ENCODE results near the gene RALGDS. TPM values are rescaled to one million over a fixed set of nuclear protein-coding genes. Genes with fewer than 3 reads are reported as not detected.

RALGDS gene
- total and polyA plus RNA-seq, 2 of the 4 experiments (the other 2 are of a cell fraction), result 13.1 to 36.9 TPM

DNA sequence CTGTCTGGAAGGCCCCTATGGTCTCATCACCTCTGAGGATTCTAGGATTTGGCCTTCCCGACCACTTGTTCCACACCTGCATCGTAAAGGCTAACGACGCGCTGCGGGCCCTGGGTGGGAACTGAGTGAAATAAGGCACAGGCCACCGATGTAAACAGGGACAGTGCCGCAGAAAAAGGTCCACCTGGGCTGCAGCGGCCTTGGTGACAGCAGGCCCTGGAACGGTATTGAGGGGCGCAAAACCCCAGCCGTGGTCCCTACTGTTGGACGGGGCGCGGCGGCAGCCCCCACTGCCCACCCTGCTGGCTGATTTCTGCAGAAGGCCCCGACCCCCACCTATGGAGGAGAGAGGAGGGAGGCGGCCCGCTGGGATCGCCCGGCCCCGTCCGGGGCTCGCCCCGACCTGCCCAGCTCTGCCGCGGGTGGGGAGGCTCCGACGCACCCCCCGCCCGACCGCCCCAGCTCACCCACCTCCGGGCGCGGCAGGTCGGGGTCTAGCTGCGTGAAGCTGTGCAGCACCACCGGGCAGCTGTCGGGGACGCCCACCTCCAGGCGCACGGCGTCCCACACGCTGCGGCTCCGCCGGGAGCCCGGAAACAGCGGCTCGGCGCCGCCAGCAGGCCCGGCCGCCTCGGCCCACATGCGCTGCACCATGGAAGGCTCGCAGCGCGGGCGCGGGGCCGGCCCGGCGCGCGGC is 391 bp downstream of the RALGDS start:
- POLR2A ChIA-PET (ENCODE audit: unreplicated experiment), result no interaction called here
- H4K91ac ChIP-seq (ENCODE audit: insufficient read depth, low read depth, low read length), result peak overlapping the region; percentile 27; the same call in 1 of the 2 replicates
- peak overlapping the region; percentile 53 for H4K5ac ChIP-seq (ENCODE audit: low read depth, low read length)
- DNase-seq (no peak), ATAC-seq (ENCODE audit: low read depth) (no peak; the same call in 1 of the 2 replicates)
- in situ Hi-C loops (cut with MboI; ENCODE audit: low sequenced_read_pairs) (no loop called here), dilution Hi-C loops (cut with HindIII; ENCODE audit: low sequenced_read_pairs, unreplicated experiment) (no loop called here), intact Hi-C loops (cut with micrococcal nuclease) (no loop called here)
- H3K4me3 ChIP-seq (ENCODE audit: insufficient read depth, low read depth, low read length), result peak overlapping the region; percentile 80
- peak overlapping the region; percentile 12; the same call in 1 of the 2 replicates for H3K18ac ChIP-seq (ENCODE audit: low read depth, low read length)
- peak overlapping the region; percentile 32 for H2BK5ac ChIP-seq (ENCODE audit: low read depth, low read length, poor library complexity, severe bottlenecking)
- H3K56ac ChIP-seq (ENCODE audit: extremely low read depth, insufficient read depth, low read length), result no peak overlapping the region
- WGBS, 2 experiments (ENCODE audit: extremely low coverage in 2 of 2, insufficient read length in 1 of 2), result 2% methylated on average over 35 of the region's 66 CpGs; no CpG with 5 or more reads in 1 of the 2 experiments
- peak overlapping the region; percentile 85 for H3K23ac ChIP-seq (ENCODE audit: low read depth, low read length)
- peak overlapping the region in 1 of 2 experiments; percentile 78; a peak in 2 of 4 replicates for H4K8ac ChIP-seq (ENCODE audit: low read depth in 2 of 2, low read length in 2 of 2)
- H3K79me1 ChIP-seq (ENCODE audit: low read depth in 1 of 2, low read length in 2 of 2), result peaks cover 39 to 66% of the 10 kb centered on the region in 2 experiments
- H3K27me3 ChIP-seq (ENCODE audit: control insufficient read depth, insufficient read depth, low read length), result no peaks in the 10 kb centered on the region
- H3K4me2 ChIP-seq (ENCODE audit: low read depth, low read length), result peak overlapping the region; percentile 92
- H3K27ac ChIP-seq (ENCODE audit: insufficient read depth, low read length), result peak overlapping the region; percentile 66; the same call in 1 of the 2 replicates
- 0 out of 2 replicates have a peak overlapping the region, but pooled peaks have one; percentile 18 for H2BK120ac ChIP-seq (ENCODE audit: low read depth, low read length)
- no peak overlapping the region for H2BK20ac ChIP-seq (ENCODE audit: low read depth, low read length)
- H2AK9ac ChIP-seq (replicated peaks; ENCODE audit: low read depth, low read length, poor library complexity), result peak overlapping the region; percentile 99
- H3K9me3 ChIP-seq (ENCODE audit: control insufficient read depth, insufficient read depth, low read length), result no peaks in the 10 kb centered on the region
- peaks cover 59% of the 10 kb centered on the region for H4K20me1 ChIP-seq (ENCODE audit: insufficient read depth, low read length)
- H3K9ac ChIP-seq (ENCODE audit: low read depth, low read length), result peak overlapping the region; percentile 77
- CTCF ChIA-PET, result no interaction called here
- peak; percentile 58; the same call in 1 of the 2 replicates for TF ChIP-seq MXI1 (IDR thresholded peaks at IDR 0.05; ENCODE audit: borderline replicate concordance, low read depth, low read length)
- TF ChIP-seq RAD21 (IDR thresholded peaks at IDR 0.05; ENCODE audit: low read length), result no peak
- no peak overlapping the region for H2BK15ac ChIP-seq (ENCODE audit: low read depth, low read length)
- peaks cover 16% of the 10 kb centered on the region for H3K4me1 ChIP-seq (ENCODE audit: control insufficient read depth, insufficient read depth, low read length)
- H2AK5ac ChIP-seq (ENCODE audit: low read depth, low read length), result peak overlapping the region; percentile 84
- H3K4ac ChIP-seq (ENCODE audit: low read depth, low read length), result peak overlapping the region; percentile 69
- peak overlapping the region; percentile 87 for H2AFZ ChIP-seq (replicated peaks; ENCODE audit: low read length, poor library complexity)
- peak overlapping the region; percentile 90 for H3K14ac ChIP-seq (replicated peaks; ENCODE audit: low read depth, low read length)
- no peaks in the 10 kb centered on the region for H3K36me3 ChIP-seq (ENCODE audit: control insufficient read depth, insufficient read depth, low read length)
- BruUV-seq (replicated peaks), result no TSS peak
- peaks cover 30% of the 10 kb centered on the region for H3K9me1 ChIP-seq (ENCODE audit: insufficient read depth, low read length)

Data from IMR-90 (cell line).